Neural crest cell (in vitro differentiated cells): ENCODE measurements around the gene DTNBP1. TPM values are rescaled to one million over a fixed set of nuclear protein-coding genes. Genes with fewer than 3 reads are reported as not detected.

Experiments used
- DNase-seq: peaks from one replicate; pipeline ENCODE4 v3.0.0; 2021; ENCODE audit warnings: low read depth, mixed read lengths, low spot score
- H3K27ac Mint-ChIP-seq: one replicate; pipeline ENCODE4 v1.8.0; 2021; ENCODE audit warnings: mild to moderate bottlenecking, mixed read lengths; ENCODE audit not compliant: unreplicated experiment
- H3K27me3 Mint-ChIP-seq: 2 replicates; pipeline ENCODE4 v1.8.0; 2021; ENCODE audit warnings: low read depth, mild to moderate bottlenecking, mixed read lengths
- H3K36me3 Mint-ChIP-seq: 2 replicates; pipeline ENCODE4 v1.8.0; 2021; ENCODE audit warnings: low read depth, mild to moderate bottlenecking, mixed read lengths
- H3K4me1 Mint-ChIP-seq: 2 replicates; pipeline ENCODE4 v1.8.0; 2021; ENCODE audit warnings: mixed read lengths
- H3K4me3 Mint-ChIP-seq: one replicate; pipeline ENCODE4 v1.8.0; 2021; ENCODE audit warnings: mild to moderate bottlenecking, mixed read lengths
- H3K9me3 Mint-ChIP-seq: 2 replicates; pipeline ENCODE4 v1.8.0; 2021; ENCODE audit warnings: mixed read lengths
- total RNA-seq: library from RNA; stranded (reverse); gene quantifications from 2 replicates; pipeline ENCODE4 v1.2.1, GENCODE V29; 2021
- TF ChIP-seq, protein P1 (sequence below): fragments of 200-600 bp; sonication (generic); conservative IDR thresholded peaks from 2 replicates; pipeline ENCODE4 v1.5.0; 2021; ENCODE audit warnings: antibody characterized with exemption, mild to moderate bottlenecking

The DTNBP1 gene
- total RNA-seq, 1 donor from 2014 or later: 13.5 TPM

DNA sequence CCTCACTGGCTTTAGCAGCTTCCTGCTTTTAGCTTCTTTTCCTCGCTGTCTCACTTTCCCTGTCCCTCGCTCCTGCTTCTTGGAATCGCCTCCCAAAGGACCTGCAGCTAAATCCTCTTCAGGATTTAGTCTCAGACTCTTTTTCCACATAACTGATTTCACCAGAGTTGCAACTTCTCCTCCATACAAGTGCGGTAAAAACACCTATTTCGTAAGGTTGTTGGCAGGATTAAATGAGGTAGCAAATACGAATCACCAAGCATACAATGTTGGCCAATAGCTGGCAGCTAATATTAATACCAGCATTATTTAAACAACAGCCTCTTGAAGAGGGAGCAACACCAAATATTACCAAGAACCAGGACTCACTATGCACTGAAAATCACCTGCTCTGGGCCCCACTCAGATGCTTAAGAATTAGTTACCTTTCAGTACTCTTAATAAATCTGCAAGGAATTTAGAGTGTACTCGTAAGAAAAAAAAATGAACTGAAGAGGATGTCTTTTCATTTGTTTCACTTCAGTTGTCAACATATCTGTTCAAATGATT is 123.0 kb downstream of the DTNBP1 start:
- Mint-ChIP-seq H3K27me3 (no peaks in the 10 kb centered on the region), H3K9me3 (peaks cover 7% of the 10 kb centered on the region), H3K4me1 (peaks cover 14% of the 10 kb centered on the region), H3K27ac (no peak overlapping the region), H3K36me3 (peaks cover 8% of the 10 kb centered on the region), H3K4me3 (no peak overlapping the region)
- DNase-seq: no peak
- TF ChIP-seq, protein P1, sequence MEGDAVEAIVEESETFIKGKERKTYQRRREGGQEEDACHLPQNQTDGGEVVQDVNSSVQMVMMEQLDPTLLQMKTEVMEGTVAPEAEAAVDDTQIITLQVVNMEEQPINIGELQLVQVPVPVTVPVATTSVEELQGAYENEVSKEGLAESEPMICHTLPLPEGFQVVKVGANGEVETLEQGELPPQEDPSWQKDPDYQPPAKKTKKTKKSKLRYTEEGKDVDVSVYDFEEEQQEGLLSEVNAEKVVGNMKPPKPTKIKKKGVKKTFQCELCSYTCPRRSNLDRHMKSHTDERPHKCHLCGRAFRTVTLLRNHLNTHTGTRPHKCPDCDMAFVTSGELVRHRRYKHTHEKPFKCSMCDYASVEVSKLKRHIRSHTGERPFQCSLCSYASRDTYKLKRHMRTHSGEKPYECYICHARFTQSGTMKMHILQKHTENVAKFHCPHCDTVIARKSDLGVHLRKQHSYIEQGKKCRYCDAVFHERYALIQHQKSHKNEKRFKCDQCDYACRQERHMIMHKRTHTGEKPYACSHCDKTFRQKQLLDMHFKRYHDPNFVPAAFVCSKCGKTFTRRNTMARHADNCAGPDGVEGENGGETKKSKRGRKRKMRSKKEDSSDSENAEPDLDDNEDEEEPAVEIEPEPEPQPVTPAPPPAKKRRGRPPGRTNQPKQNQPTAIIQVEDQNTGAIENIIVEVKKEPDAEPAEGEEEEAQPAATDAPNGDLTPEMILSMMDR: no peak

DNA sequence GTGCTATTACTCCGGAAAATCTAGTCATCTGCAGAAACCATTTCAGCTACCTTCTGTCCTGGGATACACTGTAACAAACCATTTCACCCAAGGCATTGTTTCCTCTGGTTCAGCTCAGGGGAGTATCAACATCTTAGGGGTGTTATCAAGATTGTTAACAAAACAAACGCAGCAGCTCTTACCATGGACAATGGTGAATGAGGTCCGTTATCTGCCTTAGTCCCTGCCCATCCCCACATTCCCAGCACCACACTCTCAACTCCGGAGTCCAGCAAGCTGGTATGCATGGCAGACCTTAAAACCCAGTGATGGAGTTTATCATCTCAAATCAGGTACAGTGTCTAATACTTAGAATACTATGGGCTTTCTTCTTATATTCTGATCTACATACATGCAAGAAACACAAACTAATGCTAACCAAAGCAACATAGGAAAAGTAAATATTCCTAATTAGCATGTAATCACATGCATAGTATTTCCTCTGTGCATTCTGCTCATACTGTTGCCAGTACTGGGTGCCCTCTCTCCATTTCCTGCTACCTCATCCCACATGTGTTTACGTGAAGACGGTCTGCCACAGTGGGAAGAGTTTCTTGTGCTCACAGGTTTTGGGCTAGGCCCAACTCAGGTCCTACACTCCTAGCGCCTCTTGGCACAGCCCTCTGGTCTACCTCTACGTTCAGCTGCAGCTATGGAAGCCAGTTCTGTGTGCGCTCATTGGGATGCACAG is 123.9 kb downstream of the DTNBP1 start:
- peaks cover 14% of the 10 kb centered on the region for H3K4me1 Mint-ChIP-seq
- H3K4me3 Mint-ChIP-seq: no peak overlapping the region
- H3K27me3 Mint-ChIP-seq: no peaks in the 10 kb centered on the region
- peak overlapping the region; percentile 63 for H3K27ac Mint-ChIP-seq
- no peak for DNase-seq
- TF ChIP-seq, protein P1: no peak
- peaks cover 8% of the 10 kb centered on the region for H3K36me3 Mint-ChIP-seq
- peaks cover 7% of the 10 kb centered on the region for H3K9me3 Mint-ChIP-seq

DNA sequence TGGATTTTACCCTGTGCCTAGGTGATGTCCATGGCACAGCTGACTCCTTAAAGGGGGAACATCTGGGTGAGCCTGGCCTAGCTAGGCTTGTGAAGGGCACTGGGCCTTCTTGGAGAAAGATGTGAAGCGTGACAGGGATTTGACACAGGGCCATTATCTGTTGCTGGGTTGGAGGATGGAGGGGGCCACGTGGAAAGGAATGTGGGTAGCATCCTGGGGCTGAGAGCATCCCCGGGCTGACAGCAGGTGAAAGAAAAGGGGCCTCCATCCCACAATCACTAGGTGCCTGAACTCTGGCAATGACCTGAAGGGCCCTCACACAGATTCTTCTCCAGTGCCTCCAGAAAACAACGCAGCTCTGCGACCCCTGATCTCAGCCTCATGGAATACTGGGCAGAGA is 124.7 kb downstream of the DTNBP1 start:
- Mint-ChIP-seq H3K4me1 (peaks cover 14% of the 10 kb centered on the region), H3K27me3 (no peaks in the 10 kb centered on the region), H3K27ac (no peak overlapping the region), H3K4me3 (no peak overlapping the region), H3K36me3 (peaks cover 3% of the 10 kb centered on the region), H3K9me3 (peaks cover 7% of the 10 kb centered on the region)
- no peak for DNase-seq
- TF ChIP-seq, protein P1: no peak

DNA sequence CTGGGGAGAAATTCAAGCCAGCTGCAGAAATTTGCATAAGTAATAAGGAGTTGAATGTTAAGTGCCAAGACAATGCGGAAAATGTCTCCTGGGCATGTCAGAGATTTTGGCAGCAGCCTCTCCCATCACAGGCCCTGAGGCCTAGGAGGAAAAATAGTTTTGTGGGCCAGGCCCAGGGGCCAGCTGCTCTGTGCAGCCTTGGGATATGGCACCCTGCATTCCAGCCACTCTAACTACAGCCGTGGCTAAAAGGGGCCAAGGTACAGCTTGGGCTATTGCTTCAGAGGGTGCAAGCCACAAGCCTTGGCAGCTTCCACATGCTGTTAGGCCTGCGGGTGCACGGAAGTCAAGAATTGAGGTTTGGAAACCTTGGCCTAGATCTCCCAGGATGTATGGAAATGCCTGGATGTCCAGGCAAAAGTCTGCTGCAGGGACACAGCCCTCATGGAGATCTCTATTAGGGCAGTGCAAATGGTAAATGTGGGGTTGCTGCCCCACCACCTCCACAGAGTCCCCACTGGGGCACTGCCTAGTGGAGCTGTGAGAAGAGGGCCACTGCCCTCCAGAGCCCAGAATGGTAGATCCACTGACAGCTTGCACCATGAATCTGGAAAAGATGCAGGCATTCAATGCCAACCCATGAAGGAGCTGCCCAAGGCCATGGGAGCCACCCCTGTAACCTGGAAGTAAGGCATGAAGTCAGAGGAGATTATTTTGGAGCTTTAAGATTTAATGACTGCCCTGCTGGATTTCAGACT is 126.5 kb downstream of the DTNBP1 start:
- H3K27me3 Mint-ChIP-seq: no peaks in the 10 kb centered on the region
- peaks cover 11% of the 10 kb centered on the region for H3K4me1 Mint-ChIP-seq
- H3K4me3 Mint-ChIP-seq: no peak overlapping the region
- H3K9me3 Mint-ChIP-seq: peaks cover 5% of the 10 kb centered on the region
- TF ChIP-seq, protein P1: no peak
- no peak overlapping the region for H3K27ac Mint-ChIP-seq
- H3K36me3 Mint-ChIP-seq: peaks cover 3% of the 10 kb centered on the region
- no peak for DNase-seq

DNA sequence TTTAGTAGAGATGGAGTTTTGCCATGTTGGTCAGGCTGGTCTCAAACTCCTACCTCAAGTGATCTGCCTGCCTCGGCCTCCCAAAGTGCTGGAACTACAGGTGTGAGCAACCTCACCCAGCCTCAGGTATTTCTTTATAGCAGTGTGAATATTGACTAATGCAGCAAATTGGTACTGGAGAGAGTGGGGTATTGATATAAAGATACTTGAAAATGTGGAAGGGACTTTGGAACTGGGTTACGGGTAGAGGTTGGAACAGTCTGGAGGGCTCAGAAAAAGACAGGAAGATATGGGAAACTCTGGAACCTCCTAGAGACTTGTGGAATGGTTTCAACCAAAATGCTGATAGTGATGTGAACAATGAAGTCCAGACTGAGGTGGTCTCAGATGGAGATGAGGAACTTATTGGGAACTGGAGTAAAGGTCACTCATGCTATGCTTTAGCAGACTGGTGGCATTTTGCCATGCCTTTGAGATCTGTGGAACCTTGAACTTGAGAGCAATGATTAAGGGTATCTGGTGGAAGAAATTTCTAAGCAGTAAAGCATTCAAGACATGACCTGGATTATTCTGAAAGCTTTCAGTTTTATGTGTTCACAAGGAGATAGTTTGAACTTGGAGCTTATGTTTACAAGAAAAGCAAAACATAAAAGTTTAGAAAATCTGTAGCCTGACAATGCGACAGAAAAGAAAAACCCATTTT is 127.2 kb downstream of the DTNBP1 start:
- Mint-ChIP-seq H3K9me3 (peaks cover 4% of the 10 kb centered on the region), H3K27ac (no peak overlapping the region), H3K27me3 (no peaks in the 10 kb centered on the region), H3K36me3 (peaks cover 3% of the 10 kb centered on the region), H3K4me3 (no peak overlapping the region), H3K4me1 (peaks cover 5% of the 10 kb centered on the region)
- TF ChIP-seq, protein P1: no peak
- DNase-seq: no peak
